ENCODE data around the gene CCDC142.

DNA sequence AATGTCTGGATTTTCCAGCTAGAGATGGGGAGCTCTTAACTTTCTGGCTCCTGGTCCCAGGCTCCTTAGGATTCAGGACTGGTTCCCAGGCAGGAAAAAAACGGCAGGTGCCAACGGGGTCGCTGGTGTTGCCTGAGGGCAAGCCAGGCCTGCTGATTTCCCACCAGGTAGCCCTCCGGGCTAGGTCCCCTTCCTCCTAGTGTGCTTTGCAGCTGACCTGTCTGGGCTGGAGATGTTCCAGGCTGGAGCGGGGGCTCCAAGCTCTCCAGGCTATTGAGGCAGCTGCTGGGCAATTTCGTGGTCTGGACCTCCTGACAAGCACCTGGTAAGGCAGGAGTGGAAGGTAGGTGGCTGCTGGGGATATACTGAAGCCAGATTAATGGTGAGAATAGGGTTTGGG is 8.3 kb downstream of the CCDC142 start:
- TF ChIP-seq CTCF (IDR thresholded peaks at IDR 0.05 in 8 of 11, conservative IDR thresholded peaks at IDR 0.05 in 3 of 11): no peak
- TF ChIP-seq POLR2A (IDR thresholded peaks at IDR 0.05): no peak
- TF ChIP-seq POLR2AphosphoS5 (IDR thresholded peaks at IDR 0.05): no peak

All from spleen (tissue), 7 donors.